ENCODE results near the gene IL16.

Gene IL16

DNA sequence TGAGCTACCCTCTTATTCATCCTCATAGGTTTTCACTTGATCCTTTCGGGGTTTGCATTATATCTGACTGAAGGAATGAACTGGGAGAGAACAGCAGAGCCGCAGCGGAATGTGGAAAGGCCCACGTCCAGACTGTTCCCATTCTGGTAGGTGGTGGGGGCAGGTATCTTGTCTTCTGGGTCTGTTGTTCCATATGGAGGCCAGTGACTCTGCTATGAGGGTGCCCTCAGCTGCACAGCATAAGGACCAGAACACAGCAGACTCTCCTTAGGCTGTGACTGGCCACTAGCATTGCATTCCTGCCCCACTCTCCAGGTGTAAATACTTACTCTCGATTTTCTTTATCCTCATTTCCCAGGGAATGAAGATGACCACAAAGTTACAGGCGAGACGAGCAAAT is 165.2 kb downstream of the IL16 start:
- ChIA-PET CTCF (no interaction called here), POLR2A (no interaction called here)
- TF ChIP-seq FOXA1 (IDR thresholded peaks at IDR 0.05) (no peak), HDGF (IDR thresholded peaks at IDR 0.05; ENCODE audit: borderline replicate concordance) (no peak), FOXM1 (IDR thresholded peaks at IDR 0.05; ENCODE audit: borderline replicate concordance) (no peak), ELF4 (IDR thresholded peaks at IDR 0.05) (no peak), NFRKB (IDR thresholded peaks at IDR 0.05) (no peak), SP1 (IDR thresholded peaks at IDR 0.05) (no peak), ARNT (IDR thresholded peaks at IDR 0.05) (no peak), SUZ12 (IDR thresholded peaks at IDR 0.05) (no peak), ZNF384 (IDR thresholded peaks at IDR 0.05) (no peak), CTBP1 (IDR thresholded peaks at IDR 0.05; ENCODE audit: borderline replicate concordance) (no peak), TARDBP (IDR thresholded peaks at IDR 0.05) (no peak)
- TF ChIP-seq, protein P1, sequence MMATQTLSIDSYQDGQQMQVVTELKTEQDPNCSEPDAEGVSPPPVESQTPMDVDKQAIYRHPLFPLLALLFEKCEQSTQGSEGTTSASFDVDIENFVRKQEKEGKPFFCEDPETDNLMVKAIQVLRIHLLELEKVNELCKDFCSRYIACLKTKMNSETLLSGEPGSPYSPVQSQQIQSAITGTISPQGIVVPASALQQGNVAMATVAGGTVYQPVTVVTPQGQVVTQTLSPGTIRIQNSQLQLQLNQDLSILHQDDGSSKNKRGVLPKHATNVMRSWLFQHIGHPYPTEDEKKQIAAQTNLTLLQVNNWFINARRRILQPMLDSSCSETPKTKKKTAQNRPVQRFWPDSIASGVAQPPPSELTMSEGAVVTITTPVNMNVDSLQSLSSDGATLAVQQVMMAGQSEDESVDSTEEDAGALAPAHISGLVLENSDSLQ (IDR thresholded peaks at IDR 0.05): no peak

DNA sequence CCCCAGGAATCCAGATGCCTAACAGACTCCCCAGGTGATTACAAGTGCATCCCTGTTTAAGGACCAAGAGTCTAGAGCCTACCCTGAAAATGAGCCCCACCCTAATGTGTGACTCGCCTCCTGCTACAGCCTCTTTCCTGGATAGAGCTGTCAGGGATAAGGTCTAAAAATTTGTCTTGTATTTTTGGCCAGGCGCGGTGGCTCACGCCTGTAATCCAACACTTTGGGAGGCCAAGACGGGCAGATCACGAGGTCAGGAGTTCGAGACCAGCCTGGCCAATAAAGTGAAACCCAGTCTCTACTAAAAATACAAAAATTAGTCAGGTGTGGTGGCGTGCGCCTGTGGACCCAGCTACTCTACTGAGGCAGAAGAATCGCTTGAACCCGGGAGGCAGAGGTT is 166.1 kb downstream of the IL16 start:
- DNase-seq (ENCODE audit: extremely low spot score): no peak
- TF ChIP-seq ARNT (IDR thresholded peaks at IDR 0.05) (no peak), ZNF384 (IDR thresholded peaks at IDR 0.05) (no peak), ELF4 (IDR thresholded peaks at IDR 0.05) (no peak), CTBP1 (IDR thresholded peaks at IDR 0.05; ENCODE audit: borderline replicate concordance) (no peak), TARDBP (IDR thresholded peaks at IDR 0.05) (no peak), NFRKB (IDR thresholded peaks at IDR 0.05) (no peak), SUZ12 (IDR thresholded peaks at IDR 0.05) (no peak), BHLHE40 (IDR thresholded peaks at IDR 0.05; ENCODE audit: borderline replicate concordance) (no peak), FOXM1 (IDR thresholded peaks at IDR 0.05; ENCODE audit: borderline replicate concordance) (no peak), LEF1 (IDR thresholded peaks at IDR 0.05; ENCODE audit: borderline replicate concordance) (no peak), FOXA1 (IDR thresholded peaks at IDR 0.05) (no peak), HDGF (IDR thresholded peaks at IDR 0.05; ENCODE audit: borderline replicate concordance) (no peak), SP1 (IDR thresholded peaks at IDR 0.05) (no peak), L3MBTL2 (conservative IDR thresholded peaks at IDR 0.05) (no peak), FOXK2 (IDR thresholded peaks at IDR 0.05) (no peak)
- TF ChIP-seq, protein P1 (IDR thresholded peaks at IDR 0.05): no peak
- ChIA-PET POLR2A (no interaction called here), CTCF (no interaction called here)

More for the DNA sequence above, 165.2 kb downstream of the IL16 start:
- DNase-seq (ENCODE audit: extremely low spot score): no peak

DNA sequence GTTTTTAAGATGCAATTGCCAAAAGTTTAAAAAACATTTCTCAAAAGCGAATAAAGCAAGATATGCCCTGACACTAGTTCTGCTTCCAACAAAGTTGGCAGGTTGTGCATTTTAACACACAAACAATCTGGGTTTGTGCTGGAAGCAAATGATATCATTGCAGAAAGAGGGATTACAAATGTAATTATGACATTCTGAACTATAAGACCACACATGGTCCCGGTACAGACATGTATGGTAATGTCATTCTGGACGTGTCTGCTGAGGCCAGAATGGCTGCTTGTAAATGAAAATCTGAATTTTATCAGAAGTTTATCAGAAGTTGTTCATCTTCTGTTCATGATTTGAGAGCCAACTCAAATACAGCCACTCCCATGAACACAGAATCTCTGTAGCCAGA is 166.6 kb downstream of the IL16 start:
- no peak for DNase-seq (ENCODE audit: extremely low spot score)
- ChIA-PET POLR2A (no interaction called here), CTCF (no interaction called here)
- TF ChIP-seq FOXM1 (IDR thresholded peaks at IDR 0.05; ENCODE audit: borderline replicate concordance): no peak
- TF ChIP-seq ZNF384 (IDR thresholded peaks at IDR 0.05): no peak
- TF ChIP-seq NFRKB (IDR thresholded peaks at IDR 0.05): no peak
- TF ChIP-seq LEF1 (IDR thresholded peaks at IDR 0.05; ENCODE audit: borderline replicate concordance): no peak
- TF ChIP-seq ELF4 (IDR thresholded peaks at IDR 0.05): no peak
- no peak for TF ChIP-seq HDGF (IDR thresholded peaks at IDR 0.05; ENCODE audit: borderline replicate concordance)
- TF ChIP-seq FOXK2 (IDR thresholded peaks at IDR 0.05): no peak
- TF ChIP-seq TARDBP (IDR thresholded peaks at IDR 0.05): no peak
- no peak for TF ChIP-seq ARNT (IDR thresholded peaks at IDR 0.05)
- TF ChIP-seq CTBP1 (IDR thresholded peaks at IDR 0.05; ENCODE audit: borderline replicate concordance): no peak
- no peak for TF ChIP-seq FOXA1 (IDR thresholded peaks at IDR 0.05)
- TF ChIP-seq SUZ12 (IDR thresholded peaks at IDR 0.05): no peak
- TF ChIP-seq, protein P1 (IDR thresholded peaks at IDR 0.05): no peak
- TF ChIP-seq BHLHE40 (IDR thresholded peaks at IDR 0.05; ENCODE audit: borderline replicate concordance): no peak
- no peak for TF ChIP-seq SP1 (IDR thresholded peaks at IDR 0.05)
- TF ChIP-seq L3MBTL2 (conservative IDR thresholded peaks at IDR 0.05): no peak
